HPDE6-E6E7 (cell line): ENCODE measurements around the gene SMTNL2.
"Not testable (repeated sequence)": the region's sequence is repeated elsewhere in the genome, so short reads cannot be mapped to it uniquely, and the experiment has no call there.

Experiments
- DNase-seq: peaks from one replicate; pipeline ENCODE4 v3.0.0; 2011; ENCODE audit warnings: missing footprints; ENCODE audit errors: extremely low spot score

SMTNL2 gene

DNA sequence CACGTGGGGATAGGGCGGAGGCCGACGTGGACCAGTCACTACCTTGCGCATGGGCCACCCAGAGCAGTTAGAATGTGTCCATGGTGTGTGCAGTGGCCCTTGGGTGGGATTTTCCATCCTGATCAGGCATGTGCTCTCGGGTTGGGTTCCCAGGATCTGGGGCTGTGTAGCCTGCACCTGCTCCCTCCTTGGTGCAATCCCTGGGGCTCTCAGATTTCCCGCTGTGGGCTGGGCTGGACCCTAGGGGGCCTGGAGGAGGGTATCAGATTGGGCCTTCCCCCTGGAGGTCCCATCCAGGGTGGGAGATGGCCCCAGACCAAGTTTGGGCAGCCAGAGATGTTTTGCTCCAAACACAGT is 1.3 kb downstream of the SMTNL2 start:
- no peak for DNase-seq

DNA sequence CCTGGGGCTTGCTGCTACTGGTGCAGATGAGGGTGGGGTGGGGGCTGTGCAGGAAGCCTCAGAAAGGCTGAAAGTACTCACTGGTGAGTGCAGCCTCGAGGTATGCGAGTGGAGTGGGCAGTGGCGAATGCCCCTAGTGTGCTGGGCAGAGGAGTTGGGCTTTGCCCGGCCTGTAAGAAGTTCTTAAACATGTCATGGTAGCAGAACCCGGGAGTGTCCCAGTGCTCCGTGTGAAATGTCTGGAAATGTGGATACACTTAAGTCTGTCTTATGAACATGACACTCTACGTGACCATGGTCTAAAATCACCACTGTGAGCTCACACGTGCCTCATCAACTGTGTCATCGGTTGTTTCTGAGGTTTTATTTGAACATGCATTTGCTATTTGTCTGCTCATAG is 1.7 kb downstream of the SMTNL2 start:
- no peak for DNase-seq

DNA sequence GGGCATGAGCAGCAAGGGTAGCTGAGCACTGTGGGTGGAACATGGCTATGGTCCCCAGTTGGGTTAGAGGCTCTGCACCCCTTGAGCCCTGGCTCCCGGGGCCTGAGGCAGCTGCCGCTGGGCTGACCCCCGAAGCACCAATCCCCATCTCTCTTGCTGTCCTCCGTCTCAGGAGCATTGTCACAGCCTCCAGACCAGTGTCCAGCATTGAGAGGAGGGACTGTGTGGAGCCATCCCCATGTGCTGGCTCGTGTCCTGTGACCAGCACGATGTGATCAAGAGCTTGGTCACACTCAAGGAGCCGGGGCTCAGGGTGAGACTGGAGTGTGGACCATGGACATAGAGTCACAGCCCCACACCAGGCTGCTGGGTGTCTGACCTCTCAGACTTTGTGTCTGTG is 2.9 kb downstream of the SMTNL2 start:
- no peak for DNase-seq

DNA sequence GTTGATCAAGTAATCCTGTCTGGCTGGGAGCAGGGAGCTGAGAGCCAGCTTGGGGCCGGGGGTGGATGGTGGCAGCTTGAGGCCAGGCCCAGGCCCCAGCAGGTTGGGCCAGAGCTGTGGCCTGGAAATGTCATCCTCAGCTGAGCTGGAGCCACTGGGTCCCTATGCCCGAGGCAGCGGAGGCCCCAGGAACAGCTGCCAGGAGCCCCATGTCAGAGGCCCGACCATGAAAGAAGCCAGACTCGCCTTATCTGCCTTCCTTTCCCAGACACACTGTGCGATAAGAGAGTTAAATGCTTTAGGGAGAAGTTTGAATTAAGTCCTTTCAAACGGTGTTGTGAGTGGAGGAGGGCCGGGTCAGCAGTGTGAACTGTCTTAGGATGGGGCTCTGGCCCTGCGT is 3.5 kb downstream of the SMTNL2 start:
- no peak for DNase-seq

DNA sequence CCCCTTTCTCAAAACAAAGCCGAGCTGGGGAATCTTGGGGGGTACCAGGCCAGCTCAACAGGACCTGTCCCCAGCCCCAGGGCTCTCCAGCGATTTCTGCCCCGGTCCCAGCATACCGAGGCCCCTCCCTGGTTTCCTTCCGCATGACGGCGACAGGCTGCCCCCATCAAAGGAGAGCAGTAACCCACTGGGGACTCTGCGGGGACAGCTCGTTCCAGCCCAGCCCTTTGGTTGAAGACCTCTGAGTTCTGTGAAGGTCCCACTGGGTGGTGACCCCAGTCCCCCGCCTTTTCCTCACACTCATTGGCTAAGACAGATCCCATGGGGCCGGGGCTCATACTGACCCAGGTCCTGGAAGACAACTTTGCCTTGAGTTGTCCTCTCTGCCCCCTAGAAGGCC is 4.1 kb downstream of the SMTNL2 start:
- no peak for DNase-seq

DNA sequence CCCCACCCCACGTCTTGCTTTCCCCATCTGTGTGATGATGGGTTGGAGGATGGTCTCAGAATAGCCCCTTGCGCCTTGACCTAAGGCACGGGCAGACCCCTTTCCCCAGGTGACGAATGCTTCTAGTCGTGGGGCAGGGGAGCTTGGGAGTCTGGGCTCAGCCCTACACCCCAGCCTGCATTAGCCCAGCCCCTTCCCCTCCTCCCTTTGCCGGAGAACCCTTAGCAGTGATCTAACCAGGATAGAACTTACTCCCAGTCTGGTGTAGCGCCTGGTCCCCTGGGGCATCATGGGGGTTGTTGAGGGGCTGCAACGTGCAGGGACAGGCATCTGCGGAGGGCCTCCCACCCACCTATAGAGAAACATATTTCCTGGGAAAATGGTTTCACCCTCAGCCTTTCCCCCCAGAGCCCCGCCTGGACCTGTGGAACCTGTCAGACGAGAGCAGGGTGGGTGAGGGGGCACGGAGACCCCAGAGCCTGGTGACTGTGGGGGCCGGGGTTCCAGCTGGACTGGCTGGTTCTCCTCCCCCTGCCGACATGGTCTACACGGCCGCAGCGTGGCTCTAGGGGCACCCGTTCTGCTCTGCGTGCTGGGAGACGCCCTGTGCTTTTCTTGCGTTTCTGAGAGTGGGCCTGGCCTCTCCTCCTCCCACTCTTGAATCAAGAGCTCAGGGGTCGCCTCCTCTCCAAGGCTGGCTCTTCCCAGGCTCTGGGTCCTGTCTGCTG is 4.7 kb downstream of the SMTNL2 start:
- no peak for DNase-seq

DNA sequence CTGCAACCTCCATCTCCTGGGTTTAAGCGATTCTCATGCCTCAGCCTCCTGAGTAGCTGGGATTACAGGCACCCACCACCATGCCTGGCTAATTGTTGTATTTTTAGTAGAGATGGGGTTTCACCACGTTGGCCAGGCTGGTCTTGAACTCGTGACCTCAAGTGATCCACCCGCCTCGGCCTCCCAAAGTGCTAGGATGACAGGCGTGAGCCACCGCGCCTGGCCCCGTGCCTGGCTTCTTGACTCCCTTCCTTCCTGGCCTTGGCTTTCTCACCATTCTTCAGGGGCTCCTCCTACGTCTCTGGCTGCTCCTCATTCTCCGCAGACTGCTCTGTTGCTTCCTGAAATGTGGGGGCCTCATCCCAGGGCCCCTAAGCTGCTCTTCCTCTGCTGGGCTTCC is 5.7 kb downstream of the SMTNL2 start:
- not testable (repeated sequence) for DNase-seq

DNA sequence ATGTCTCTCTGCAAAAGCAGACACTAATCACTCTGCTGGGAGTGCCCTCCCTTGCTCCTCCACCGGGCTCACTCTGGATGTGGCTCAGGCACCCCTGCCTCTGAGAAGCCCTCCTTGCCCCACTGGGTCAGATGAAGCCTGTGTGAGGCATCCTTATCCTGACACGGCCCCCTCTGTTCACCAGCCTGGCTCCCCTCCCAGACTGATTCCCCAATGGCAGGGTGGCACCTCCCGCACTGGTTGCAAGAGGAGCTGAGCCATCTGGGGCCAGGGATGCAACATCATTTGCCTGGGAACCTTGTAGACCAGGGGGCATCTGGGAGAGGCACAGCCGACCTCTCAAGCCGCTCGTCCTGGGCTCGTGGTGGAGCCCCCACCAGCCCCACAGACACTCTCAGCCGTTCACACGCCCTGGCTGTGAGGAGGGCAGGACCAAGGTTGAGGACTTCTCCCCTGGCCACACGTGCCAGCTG is 6.7 kb downstream of the SMTNL2 start:
- DNase-seq, result no peak

DNA sequence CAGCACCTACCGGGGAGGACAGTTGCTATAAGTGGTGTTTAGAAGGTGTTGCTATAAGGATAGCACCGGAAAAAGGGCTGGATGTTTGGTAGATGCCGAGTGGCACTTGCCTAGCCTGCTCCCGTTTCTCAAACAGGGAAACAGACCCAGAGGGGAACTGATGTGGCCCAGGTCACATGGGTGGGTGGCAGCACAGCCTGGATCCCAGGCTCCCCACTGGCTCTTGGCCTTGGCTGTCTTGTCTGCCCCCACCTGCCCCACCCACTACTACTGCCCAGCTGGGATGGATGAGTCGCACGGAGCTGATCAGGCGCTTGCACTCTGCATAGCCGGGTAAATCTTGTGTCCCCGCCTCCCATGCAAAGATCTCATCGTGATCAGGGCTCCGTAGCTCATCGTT is 7.2 kb downstream of the SMTNL2 start:
- no peak for DNase-seq

DNA sequence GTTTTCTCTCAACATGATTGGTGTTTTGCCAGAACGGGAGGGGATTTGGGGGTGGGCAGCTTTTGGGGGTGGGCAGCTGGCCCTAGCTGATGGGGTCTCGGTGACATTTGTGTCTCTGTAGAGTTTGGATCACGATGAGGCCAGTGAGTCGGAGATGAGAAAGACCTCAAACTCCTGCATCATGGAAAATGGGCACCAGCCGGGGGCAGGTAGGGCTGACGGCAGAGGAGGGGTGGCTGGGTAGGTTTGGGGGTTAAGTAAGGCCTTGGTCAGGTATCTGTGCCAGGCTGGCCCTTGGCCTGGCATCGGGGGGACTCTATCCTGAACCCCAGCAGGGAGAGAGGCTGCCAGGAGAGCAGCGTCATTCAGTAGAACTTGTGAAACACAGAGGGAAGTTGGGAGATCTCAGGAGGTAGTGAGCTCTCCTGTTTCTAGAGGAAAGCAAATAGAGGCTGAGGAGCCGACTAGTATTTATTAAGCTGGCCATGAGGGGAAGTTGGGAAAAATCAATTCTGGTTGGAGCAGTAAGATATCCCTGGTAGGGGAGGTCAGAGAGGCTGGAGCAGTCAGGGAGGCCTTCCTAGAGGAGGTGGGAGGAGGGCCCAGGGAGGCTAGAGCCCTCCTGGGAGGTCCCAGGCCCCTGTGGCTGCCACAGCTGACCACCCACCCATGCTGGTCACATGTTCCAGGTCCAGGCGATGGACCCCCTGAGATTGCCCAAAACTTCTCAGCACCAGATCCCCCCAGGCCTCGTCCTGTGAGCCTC is 8.1 kb downstream of the SMTNL2 start:
- DNase-seq, result no peak

DNA sequence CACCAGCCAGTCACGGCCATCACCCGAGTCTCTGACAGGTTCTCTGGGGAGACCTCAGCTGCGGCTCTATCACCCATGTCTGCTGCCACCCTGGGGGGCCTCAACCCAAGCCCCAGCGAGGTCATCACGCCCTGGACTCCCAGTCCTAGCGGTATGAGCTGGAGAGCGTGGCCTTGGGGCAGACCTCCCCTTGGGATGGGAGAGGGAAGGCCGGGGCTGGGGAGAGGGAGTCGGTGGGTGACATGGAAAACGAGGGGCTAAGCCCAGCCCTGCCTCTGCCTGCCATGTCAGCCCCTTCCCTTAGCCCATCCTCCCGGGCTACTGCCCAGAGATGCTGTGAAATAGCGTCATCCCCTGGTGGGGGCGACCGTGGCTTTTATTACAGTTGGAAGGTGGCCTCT is 8.7 kb downstream of the SMTNL2 start:
- DNase-seq, result no peak

DNA sequence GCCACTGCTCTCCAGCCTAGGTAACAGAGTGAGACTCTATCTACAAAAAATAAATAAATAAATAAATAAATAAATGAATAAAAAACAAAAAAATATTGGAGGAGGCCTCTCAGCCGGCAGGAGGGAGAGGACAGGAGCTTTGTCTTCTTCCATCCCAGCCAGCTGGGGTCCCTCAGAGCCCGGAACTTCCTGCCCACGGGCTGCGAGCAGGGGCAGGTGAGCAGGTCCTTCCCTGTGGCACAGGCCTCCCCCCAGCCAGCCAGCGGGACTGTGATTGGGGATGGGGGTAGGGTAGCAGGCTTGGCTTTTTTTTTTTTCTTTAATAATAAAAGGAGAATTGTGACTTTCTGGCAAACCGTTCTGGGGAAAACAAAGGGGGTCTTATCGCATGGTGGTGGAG is 10.1 kb downstream of the SMTNL2 start:
- no peak for DNase-seq

DNA sequence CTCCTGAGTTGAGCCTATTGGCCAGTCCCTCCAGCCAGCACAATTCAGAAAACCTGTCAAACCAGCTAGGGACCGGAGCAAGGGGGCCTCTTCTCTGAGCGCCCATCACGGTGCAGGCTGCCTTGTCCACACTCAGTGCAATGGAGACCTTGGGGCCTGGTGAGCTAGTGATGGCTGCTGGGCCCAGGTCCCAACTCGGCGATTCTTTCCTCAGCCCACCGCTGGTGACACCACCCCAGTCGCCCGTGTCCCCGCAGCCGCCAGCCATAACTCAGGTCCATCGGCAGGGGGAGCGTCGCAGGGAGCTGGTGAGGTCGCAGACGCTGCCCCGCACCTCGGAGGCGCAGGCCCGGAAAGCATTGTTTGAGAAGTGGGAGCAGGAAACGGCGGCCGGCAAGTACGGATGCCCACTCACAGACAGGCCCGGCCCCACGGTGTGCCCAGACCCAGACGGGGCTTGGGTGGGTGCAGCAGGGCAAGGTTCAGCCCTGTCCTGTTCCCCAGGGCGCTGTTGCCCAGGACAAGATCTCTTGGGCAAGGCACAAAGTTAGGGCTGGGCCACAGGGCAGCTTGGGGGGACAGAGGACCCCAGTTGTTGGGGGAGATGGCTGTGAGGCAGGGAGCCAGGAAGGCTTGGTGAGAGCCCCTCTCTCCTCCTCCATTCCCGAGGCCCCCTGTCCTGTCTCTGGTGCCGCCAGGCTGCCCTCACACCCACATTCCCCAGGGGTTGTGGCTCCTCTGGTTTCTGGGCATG is 10.8 kb downstream of the SMTNL2 start:
- DNase-seq, result no peak

DNA sequence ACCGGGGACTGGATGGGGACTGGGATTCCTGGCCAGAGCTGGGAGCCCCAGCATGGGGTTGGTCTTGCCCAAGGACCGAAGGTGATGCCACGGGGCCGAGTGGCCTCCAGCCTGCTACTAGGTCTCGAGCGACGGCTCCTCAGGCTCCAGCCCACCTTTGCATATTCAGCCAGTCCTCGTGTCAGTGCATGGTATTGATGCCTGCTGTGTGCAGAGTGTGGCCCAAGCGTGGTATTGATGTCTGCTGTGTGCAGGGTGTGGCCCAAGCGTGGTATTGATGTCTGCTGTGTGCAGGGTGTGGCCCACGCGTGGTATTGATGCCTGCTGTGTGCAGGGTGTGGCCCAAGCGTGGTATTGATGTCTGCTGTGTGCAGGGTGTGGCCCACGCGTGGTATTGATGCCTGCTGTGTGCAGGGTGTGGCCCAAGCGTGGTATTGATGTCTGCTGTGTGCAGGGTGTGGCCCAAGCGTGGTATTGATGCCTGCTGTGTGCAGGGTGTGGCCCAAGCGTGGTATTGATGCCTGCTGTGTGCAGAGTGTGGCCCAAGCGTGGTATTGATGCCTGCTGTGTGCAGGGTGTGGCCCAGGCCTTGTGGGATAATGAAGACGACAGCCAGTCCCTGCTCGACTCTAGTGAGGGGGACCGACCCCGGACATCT is 11.5 kb downstream of the SMTNL2 start:
- DNase-seq, result not testable (repeated sequence)

DNA sequence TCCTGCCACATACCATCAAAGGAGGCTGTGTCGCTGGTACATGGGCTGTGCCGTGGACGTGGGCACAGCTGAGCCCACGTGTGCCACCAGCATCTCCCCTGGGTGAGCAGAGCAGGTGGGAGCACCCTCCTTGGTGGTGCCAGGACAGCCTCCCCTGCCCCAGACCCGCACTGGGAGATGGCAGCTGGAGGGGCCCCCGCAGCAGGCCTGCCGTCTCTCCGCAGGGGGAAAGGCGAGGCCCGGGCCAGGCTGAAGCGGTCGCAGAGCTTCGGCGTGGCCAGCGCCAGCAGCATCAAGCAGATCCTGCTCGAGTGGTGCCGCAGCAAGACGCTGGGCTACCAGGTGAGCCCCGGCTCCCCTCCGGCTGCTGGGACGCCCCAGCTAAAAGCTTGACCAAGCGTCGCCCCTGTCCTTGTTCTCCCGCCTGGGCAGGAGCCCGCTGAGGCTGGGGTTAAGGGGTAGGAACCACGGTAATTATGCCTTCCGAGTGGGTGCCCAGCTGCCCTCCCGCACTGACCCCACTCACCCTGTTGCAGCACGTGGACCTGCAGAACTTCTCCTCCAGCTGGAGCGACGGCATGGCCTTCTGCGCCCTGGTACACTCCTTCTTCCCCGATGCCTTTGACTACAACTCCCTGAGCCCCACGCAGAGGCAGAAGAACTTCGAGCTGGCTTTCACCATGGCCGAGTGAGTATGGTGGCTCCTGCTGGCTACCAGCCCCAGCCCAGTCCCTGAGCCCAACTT is 12.5 kb downstream of the SMTNL2 start:
- DNase-seq, result no peak

DNA sequence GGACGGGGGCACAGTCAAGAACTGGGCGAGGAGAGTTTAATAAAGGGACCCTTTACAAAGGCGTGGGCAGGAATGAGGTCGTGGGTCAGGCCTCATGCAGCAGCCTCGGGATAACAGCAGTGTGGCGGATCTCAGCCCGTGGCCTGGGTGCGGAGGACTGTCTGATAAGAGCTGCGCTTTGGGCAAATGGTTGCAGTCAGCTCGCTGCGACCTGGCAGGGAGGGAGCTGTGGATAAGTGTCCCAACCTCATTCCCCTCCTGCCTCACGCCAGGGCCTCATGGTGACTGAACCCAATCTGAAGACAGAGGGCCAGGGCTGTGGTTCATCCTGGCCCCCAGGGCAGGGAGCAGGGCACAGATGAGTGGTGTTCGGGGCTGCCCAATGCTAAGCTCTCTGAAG is 13.6 kb downstream of the SMTNL2 start:
- no peak for DNase-seq

DNA sequence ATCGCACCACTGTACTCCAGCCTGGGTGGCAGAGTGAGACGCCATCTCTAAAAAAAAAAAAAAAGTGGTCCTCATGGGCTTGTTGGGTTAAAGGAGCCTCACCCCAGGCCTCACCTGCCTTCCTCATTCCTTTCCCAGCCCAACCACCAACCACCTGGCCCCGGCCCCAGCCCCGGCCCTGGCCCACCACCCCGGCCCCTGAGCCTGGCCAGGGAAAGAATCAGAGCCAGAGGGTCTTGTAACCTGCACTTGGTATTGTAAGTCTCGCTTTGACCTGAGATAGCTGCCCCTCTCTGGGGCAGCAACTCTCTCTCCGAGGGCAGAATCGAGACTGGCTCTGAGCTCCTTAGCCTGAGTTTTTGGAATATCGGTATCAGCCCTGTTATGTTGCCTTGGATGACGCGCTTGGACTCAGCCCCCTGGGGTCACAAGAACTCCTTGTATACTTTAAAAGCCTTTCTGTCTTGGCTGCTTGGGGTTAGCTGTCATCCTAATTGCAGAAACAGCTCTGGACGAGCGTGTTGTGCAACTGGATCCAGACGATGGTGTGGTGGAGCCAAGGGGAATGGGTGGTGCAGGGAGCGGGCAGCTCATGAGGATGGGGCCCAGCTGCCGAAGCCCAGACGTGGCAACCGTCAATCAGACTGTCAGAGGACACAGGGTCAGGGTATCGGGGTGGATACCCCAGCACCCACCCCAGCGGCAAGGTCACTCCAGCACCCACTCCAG is 14.6 kb downstream of the SMTNL2 start:
- no peak for DNase-seq

DNA sequence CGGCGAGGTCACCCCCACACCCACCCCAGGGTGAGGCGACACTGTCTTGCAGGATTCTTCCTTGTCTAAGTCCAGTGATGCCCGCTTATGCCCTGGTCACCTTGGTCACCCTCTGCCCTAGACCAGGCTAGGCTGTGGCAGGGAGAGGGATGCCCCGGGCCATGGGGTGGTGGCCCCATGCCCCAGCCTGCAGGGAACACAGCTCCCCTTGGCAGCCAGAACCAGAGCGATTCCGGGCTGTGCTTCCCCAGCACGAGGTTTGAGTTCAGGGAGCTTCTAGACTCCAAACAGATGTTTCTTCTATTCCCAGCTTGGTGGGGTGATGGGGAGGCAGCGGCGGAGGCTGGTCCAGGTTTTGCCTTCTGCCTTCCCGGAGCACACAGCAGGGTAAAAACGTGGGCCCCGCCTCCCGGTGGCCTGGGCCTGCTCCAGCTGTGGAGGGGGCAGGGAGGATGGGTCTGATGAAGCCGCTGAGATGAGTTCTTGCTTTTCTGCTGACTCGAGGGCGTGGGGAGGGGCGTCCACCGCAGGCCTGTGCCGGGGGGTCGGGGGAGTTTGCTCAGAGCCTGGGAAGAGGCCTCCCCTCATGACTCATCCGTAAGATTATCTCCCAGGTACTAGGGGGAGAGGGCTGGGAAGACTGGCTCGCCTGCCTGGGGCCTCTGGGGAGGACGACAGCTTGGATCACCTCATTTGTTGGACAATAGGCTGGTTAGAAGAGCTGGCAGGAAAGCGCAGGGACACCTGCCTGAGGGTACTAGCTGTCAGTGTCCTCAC is 15.4 kb downstream of the SMTNL2 start:
- no peak for DNase-seq

DNA sequence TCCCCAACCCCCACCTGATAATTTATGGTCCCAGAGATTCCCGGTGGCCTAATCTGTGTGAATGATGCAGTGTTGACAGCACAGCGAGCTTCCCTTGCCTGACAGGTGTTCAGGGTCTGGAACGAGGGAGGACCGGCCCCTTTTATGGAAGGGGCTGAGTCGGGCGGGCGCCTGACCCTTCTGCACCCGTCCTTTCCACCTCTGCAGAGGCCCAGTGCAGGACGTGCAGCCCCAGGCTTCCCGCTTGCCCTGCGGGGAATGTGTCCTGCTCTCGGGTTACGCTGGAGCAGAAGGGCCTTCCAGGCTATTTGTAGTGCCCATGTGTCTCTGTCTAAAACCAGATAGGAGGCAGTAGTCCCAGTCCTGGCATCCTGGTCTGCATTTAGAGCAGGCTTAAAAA is 16.2 kb downstream of the SMTNL2 start:
- DNase-seq, result no peak

DNA sequence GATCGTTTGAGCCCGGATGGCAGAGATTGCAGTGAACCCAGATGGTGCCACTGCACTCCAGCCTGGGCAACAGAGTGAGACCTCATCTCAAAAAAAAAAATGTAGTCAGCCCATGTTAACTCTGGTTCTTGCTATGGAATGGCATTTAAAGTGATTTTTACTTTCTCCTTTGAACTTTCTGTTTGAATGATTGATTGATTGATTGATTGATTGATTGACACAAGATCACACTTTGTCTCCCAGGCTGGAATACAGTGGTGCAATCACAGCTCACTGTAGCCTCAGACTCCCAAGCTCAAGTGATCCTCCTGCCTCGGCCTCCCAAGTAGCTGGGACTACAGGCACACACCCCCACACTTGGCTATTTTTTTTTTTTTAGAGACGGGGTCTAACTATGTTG is 17.0 kb downstream of the SMTNL2 start:
- no peak for DNase-seq
